Mesendoderm (in vitro differentiated cells): ENCODE data around the gene MOCS3.

ENCODE experiments used
- DNase-seq: peaks from one replicate; pipeline ENCODE4 v3.0.0; 2013
- H2AK5ac ChIP-seq: 2 replicates; pipeline ENCODE4 v1.6.1; 2013; ENCODE audit warnings: low read length, inconsistent platforms
- H2BK120ac ChIP-seq: 2 replicates; pipeline ENCODE4 v1.6.1; 2013; ENCODE audit warnings: low read depth, mild to moderate bottlenecking, low read length, moderate library complexity, mixed read lengths
- H2BK15ac ChIP-seq: replicated peaks from 2 replicates; pipeline ENCODE4 v1.6.1; 2013; ENCODE audit warnings: low read depth, mild to moderate bottlenecking, moderate library complexity
- H2BK5ac ChIP-seq: 2 replicates; pipeline ENCODE4 v1.6.1; 2013; ENCODE audit warnings: low read length, inconsistent platforms
- H3K18ac ChIP-seq: 2 replicates; pipeline ENCODE4 v1.6.1; 2013; ENCODE audit warnings: mild to moderate bottlenecking, low read length, mixed read lengths
- H3K23ac ChIP-seq: one replicate; pipeline ENCODE4 v1.6.1; 2013; ENCODE audit warnings: low read length
- H3K27ac ChIP-seq: 2 replicates; pipeline ENCODE4 v1.5.1; 2013; ENCODE audit warnings: low read depth, mild to moderate bottlenecking, inconsistent platforms, low read length, moderate library complexity
- H3K27me3 ChIP-seq: 2 replicates; pipeline ENCODE4 v1.6.1; 2013; ENCODE audit warnings: low read length, control low read depth, mild to moderate bottlenecking, inconsistent platforms; ENCODE audit not compliant: insufficient read depth, poor library complexity
- H3K36me3 ChIP-seq: 2 replicates; pipeline ENCODE4 v1.6.1; 2013; ENCODE audit warnings: low read length, inconsistent platforms; ENCODE audit not compliant: control insufficient read depth, insufficient read depth
- H3K4ac ChIP-seq: one replicate; pipeline ENCODE4 v1.6.1; 2013; ENCODE audit warnings: low read depth, mild to moderate bottlenecking, low read length, moderate library complexity
- H3K4me1 ChIP-seq: 2 replicates; pipeline ENCODE4 v1.6.1; 2013; ENCODE audit warnings: low read depth, low read length, inconsistent platforms; ENCODE audit not compliant: control insufficient read depth
- H3K4me2 ChIP-seq: 2 replicates; pipeline ENCODE4 v1.6.1; 2013; ENCODE audit warnings: low read length
- H3K4me3 ChIP-seq: 2 replicates; pipeline ENCODE4 v1.5.1; 2013; ENCODE audit warnings: mild to moderate bottlenecking, low read length
- H3K56ac ChIP-seq: one replicate; pipeline ENCODE4 v1.6.1; 2013; ENCODE audit warnings: low read length
- H3K79me1 ChIP-seq: 2 replicates; pipeline ENCODE4 v1.6.1; 2013; ENCODE audit warnings: low read length, inconsistent platforms
- H3K79me2 ChIP-seq: 2 replicates; pipeline ENCODE4 v1.6.1; 2013; ENCODE audit warnings: mild to moderate bottlenecking, low read length; ENCODE audit not compliant: control insufficient read depth, insufficient read depth
- H3K9ac ChIP-seq: 2 replicates; pipeline ENCODE4 v1.6.1; 2013; ENCODE audit warnings: low read length, inconsistent platforms
- H4K5ac ChIP-seq: one replicate; pipeline ENCODE4 v1.6.1; 2013; ENCODE audit warnings: low read length
- H4K8ac ChIP-seq: one replicate; pipeline ENCODE4 v1.6.1; 2013; ENCODE audit warnings: low read depth, mild to moderate bottlenecking, control low read depth, low read length, moderate library complexity
- WGBS: extraction: QIAGEN DNeasy Blood & Tissue Kit; methylation state at CpG from one replicate; pipeline ENCODE4 v1.1.7; 2013; ENCODE audit warnings: low lambda C conversion rate, missing lambda C conversion rate; ENCODE audit not compliant: insufficient coverage; ENCODE audit errors: extremely low coverage; 5-methylcytosine and 5-hydroxymethylcytosine counted together

The MOCS3 gene

GRCh38 chr20:51004305-51004727, 45.7 kb downstream of the MOCS3 start:
- Histone ChIP-seq H3K4me1 (no peaks in the 10 kb centered on the region), H3K23ac (no peak overlapping the region), H3K79me2 (no peaks in the 10 kb centered on the region), H3K4me3 (no peak overlapping the region), H3K36me3 (peaks cover 23% of the 10 kb centered on the region), H2AK5ac (no peak overlapping the region), H3K18ac (no peak overlapping the region), H3K4ac (no peak overlapping the region), H4K5ac (no peak overlapping the region), H4K8ac (no peak overlapping the region), H2BK120ac (no peak overlapping the region), H3K79me1 (peaks cover 5% of the 10 kb centered on the region), H3K27ac (no peak overlapping the region), H2BK5ac (no peak overlapping the region), H3K27me3 (no peaks in the 10 kb centered on the region), H3K4me2 (no peak overlapping the region), H3K9ac (no peak overlapping the region), H3K56ac (no peak overlapping the region), H2BK15ac (no peak overlapping the region)
- no CpG with 5 or more reads among the region's 44 CpGs for WGBS
- no peak for DNase-seq

- Histone ChIP-seq H3K79me2 (no peaks in the 10 kb centered on the region), H3K36me3 (peaks cover 25% of the 10 kb centered on the region), H3K56ac (no peak overlapping the region), H4K8ac (no peak overlapping the region), H3K4me2 (no peak overlapping the region), H3K18ac (no peak overlapping the region), H3K9ac (no peak overlapping the region), H3K23ac (no peak overlapping the region), H2BK120ac (no peak overlapping the region), H3K4ac (no peak overlapping the region), H3K4me3 (no peak overlapping the region), H3K79me1 (peaks cover 6% of the 10 kb centered on the region), H3K27me3 (no peaks in the 10 kb centered on the region), H3K27ac (no peak overlapping the region), H2BK15ac (no peak overlapping the region), H3K4me1 (no peaks in the 10 kb centered on the region), H2AK5ac (no peak overlapping the region), H2BK5ac (no peak overlapping the region), H4K5ac (no peak overlapping the region)
- WGBS: no CpG with 5 or more reads among the region's 9 CpGs
- no peak for DNase-seq
Measured at GRCh38 chr20:51004781-51005180, 46.2 kb downstream of the MOCS3 start.

GRCh38 chr20:51005214-51005613, 46.6 kb downstream of the MOCS3 start:
- Histone ChIP-seq H2BK5ac (no peak overlapping the region), H4K8ac (no peak overlapping the region), H4K5ac (no peak overlapping the region), H3K18ac (no peak overlapping the region), H3K56ac (no peak overlapping the region), H2BK15ac (no peak overlapping the region), H3K4me1 (no peaks in the 10 kb centered on the region), H3K79me2 (no peaks in the 10 kb centered on the region), H3K27me3 (no peaks in the 10 kb centered on the region), H2BK120ac (no peak overlapping the region), H2AK5ac (no peak overlapping the region), H3K79me1 (peaks cover 6% of the 10 kb centered on the region), H3K4me3 (no peak overlapping the region), H3K36me3 (peaks cover 26% of the 10 kb centered on the region), H3K9ac (no peak overlapping the region), H3K23ac (no peak overlapping the region), H3K4ac (no peak overlapping the region), H3K4me2 (no peak overlapping the region), H3K27ac (no peak overlapping the region)
- DNase-seq: no peak
- WGBS: no CpG with 5 or more reads among the region's 7 CpGs

DNA sequence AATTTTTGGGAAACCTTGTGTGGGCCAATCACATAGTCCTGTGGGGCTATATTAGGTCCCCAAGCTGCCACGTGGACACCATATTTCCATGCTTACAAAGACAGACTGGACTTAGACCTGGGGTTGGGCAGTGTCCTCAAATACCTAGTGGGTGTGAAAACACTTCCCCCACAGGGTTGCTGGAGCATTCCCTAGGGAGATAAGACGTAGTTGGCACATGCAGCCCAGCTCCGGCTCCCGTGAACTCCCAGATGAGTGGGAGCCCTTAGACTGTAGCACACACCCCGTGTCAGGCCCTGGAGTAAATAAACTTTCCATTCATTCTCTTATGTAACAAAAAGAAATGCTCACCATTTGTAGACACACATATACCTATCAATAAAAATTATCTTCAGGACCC, 50.1 kb downstream of the MOCS3 start:
- H3K27me3 ChIP-seq: no peaks in the 10 kb centered on the region
- no peaks in the 10 kb centered on the region for H3K79me2 ChIP-seq
- H4K5ac ChIP-seq: no peak overlapping the region
- H3K18ac ChIP-seq: no peak overlapping the region
- DNase-seq: no peak
- no peak overlapping the region for H3K27ac ChIP-seq
- H3K9ac ChIP-seq: no peak overlapping the region
- no peak overlapping the region for H3K56ac ChIP-seq
- no peak overlapping the region for H3K4me3 ChIP-seq
- H4K8ac ChIP-seq: no peak overlapping the region
- no peak overlapping the region for H3K4me2 ChIP-seq
- no peak overlapping the region for H3K23ac ChIP-seq
- no peak overlapping the region for H2BK5ac ChIP-seq
- H3K4ac ChIP-seq: no peak overlapping the region
- no peaks in the 10 kb centered on the region for H3K4me1 ChIP-seq
- peaks cover 19% of the 10 kb centered on the region for H3K36me3 ChIP-seq
- no peak overlapping the region for H2AK5ac ChIP-seq
- H2BK15ac ChIP-seq: no peak overlapping the region
- H2BK120ac ChIP-seq: no peak overlapping the region
- H3K79me1 ChIP-seq: peaks cover 13% of the 10 kb centered on the region
- no CpG with 5 or more reads among the region's 5 CpGs for WGBS

DNA sequence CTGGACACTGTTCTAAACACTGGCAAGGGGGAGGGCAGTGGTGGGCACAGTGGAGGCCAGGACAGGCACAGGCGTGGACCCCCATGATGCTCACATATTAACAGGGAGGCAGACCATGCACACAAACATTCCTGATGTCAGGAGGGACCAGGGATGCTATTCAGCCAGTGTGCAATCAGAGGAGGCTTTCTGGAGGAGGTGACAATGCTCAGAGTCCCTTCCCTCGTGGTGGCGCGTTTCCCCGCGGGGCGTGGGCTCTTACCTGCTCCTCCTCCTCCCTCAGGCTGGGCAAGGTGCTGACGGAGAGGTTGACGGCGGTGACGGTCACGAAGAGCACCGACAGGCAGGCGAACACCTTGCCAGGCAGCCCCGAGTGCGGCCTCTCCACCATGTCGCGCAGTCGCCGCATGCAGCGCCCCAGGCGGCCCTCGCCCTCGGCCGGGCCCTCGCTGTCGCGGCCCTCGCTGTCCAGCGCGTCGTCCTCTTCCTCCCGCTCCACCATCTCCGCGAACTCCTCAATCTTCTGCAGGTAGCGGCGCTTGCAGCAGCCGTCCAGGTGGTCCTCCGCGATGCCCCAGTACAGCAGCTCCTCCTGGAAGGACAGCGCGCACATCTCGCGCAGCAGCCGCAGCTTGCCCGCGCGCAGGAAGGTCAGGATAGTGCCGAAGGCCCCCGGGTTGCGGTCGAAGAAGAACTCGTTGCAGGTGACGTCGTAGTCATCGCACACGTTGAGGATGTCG, 50.9 kb downstream of the MOCS3 start:
- Histone ChIP-seq H3K36me3 (peaks cover 14% of the 10 kb centered on the region), H2AK5ac (no peak overlapping the region), H3K27ac (no peak overlapping the region), H3K56ac (no peak overlapping the region), H3K79me2 (no peaks in the 10 kb centered on the region), H3K4me1 (peaks cover 5% of the 10 kb centered on the region), H3K23ac (no peak overlapping the region), H3K18ac (no peak overlapping the region), H3K4ac (no peak overlapping the region), H3K4me3 (no peak overlapping the region), H2BK120ac (no peak overlapping the region), H2BK5ac (no peak overlapping the region), H3K27me3 (no peaks in the 10 kb centered on the region), H3K4me2 (no peak overlapping the region), H3K9ac (no peak overlapping the region), H2BK15ac (no peak overlapping the region), H4K8ac (no peak overlapping the region), H4K5ac (no peak overlapping the region), H3K79me1 (peaks cover 17% of the 10 kb centered on the region)
- DNase-seq: no peak
- WGBS: no CpG with 5 or more reads among the region's 58 CpGs

DNA sequence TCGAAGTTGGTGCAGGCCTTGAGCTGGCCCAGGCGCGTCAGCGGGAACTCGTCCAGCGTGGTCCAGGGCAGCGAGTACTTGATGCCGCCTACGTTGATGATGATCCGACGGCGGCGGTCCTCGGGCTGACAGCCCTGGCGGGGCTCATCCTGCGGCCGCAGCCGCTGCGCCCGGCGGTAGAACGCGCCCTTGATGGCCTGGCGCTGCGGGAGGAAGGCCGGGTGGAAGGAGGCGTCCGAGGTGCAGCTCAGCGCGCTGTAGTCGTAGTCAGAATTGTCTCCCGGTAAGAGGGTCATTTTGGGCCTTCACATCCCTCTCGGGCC, 51.4 kb downstream of the MOCS3 start:
- Histone ChIP-seq H3K4me2 (no peak overlapping the region), H3K27me3 (no peaks in the 10 kb centered on the region), H3K79me1 (peaks cover 22% of the 10 kb centered on the region), H3K23ac (no peak overlapping the region), H2BK15ac (no peak overlapping the region), H3K27ac (no peak overlapping the region), H3K4me3 (no peak overlapping the region), H2BK120ac (no peak overlapping the region), H4K8ac (no peak overlapping the region), H2BK5ac (no peak overlapping the region), H3K9ac (no peak overlapping the region), H3K56ac (no peak overlapping the region), H3K18ac (no peak overlapping the region), H2AK5ac (no peak overlapping the region), H3K4me1 (peaks cover 10% of the 10 kb centered on the region), H3K4ac (no peak overlapping the region), H3K79me2 (peaks cover 1% of the 10 kb centered on the region), H4K5ac (no peak overlapping the region), H3K36me3 (peaks cover 14% of the 10 kb centered on the region)
- no peak for DNase-seq
- no CpG with 5 or more reads among the region's 33 CpGs for WGBS
